Suprapubic skin (tissue), 4 donors: ENCODE results near the gene ELMO1.

Experiments used
- EP300 ChIP-seq: sonication (generic); formaldehyde crosslinking; IDR thresholded peaks from one replicate; pipeline ENCODE4 v1.6.1; 2017; ENCODE audit warnings: antibody characterized with exemption
- POLR2A ChIP-seq, 2 donors: fragments of 450-650 bp; IDR thresholded peaks; one replicate each; pipeline ENCODE4 v1.6.1; 2017; ENCODE audit warnings: antibody characterized with exemption in 2 of 2, mild to moderate bottlenecking in 2 of 2, moderate library complexity in 2 of 2
- POLR2AphosphoS5 ChIP-seq, 3 donors: sonication (generic); formaldehyde crosslinking; IDR thresholded peaks; one replicate each; pipeline ENCODE4 v1.6.1; 2017; ENCODE audit warnings: antibody characterized with exemption in 3 of 3
- TF ChIP-seq, protein P1 (sequence below), 2 donors: fragments of 200-600 bp in 1 of 2; fragments of 450-650 bp in 1 of 2; sonication (generic) in 1 of 2; IDR thresholded peaks; one replicate each; pipeline ENCODE4 v1.5.1; 2016 to 2019; ENCODE audit warnings: antibody characterized with exemption in 2 of 2, mild to moderate bottlenecking in 1 of 2, moderate library complexity in 1 of 2

DNA sequence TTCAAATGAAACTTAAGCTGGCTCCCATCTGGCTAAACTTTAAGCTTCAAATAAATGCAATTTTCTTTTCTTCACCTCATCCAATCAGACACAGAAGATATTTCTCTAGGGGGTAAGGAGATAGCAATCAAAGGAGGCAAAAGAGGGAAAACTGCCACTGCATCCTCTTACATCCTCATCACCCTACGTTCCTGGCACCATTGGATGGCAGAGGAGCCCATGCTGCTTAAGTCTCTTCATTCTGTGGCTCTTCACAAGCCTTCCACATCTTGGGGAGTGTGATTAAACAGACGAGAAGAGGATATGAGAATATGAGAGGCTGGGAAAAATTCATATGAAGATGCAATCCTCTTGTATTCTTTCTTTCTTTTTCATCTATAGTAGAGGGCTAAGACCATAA lies 378.6 kb downstream of the ELMO1 start:
- TF ChIP-seq, protein P1, sequence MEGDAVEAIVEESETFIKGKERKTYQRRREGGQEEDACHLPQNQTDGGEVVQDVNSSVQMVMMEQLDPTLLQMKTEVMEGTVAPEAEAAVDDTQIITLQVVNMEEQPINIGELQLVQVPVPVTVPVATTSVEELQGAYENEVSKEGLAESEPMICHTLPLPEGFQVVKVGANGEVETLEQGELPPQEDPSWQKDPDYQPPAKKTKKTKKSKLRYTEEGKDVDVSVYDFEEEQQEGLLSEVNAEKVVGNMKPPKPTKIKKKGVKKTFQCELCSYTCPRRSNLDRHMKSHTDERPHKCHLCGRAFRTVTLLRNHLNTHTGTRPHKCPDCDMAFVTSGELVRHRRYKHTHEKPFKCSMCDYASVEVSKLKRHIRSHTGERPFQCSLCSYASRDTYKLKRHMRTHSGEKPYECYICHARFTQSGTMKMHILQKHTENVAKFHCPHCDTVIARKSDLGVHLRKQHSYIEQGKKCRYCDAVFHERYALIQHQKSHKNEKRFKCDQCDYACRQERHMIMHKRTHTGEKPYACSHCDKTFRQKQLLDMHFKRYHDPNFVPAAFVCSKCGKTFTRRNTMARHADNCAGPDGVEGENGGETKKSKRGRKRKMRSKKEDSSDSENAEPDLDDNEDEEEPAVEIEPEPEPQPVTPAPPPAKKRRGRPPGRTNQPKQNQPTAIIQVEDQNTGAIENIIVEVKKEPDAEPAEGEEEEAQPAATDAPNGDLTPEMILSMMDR (IDR thresholded peaks at IDR 0.05), result no peak
- no peak for TF ChIP-seq POLR2AphosphoS5 (IDR thresholded peaks at IDR 0.05)
- TF ChIP-seq POLR2A (IDR thresholded peaks at IDR 0.05), result no peak
- TF ChIP-seq EP300, result no peak
